ENCODE measurements around the gene RAB27A. TPM values are rescaled to one million over a fixed set of nuclear protein-coding genes. Genes with fewer than 3 reads are reported as not detected.
A peak's percentile ranks its signal among the peaks of the same experiment; 100 is the strongest.
"Not testable (repeated sequence)": the region's sequence is repeated elsewhere in the genome, so short reads cannot be mapped to it uniquely, and the experiment has no call there.

The RAB27A gene
- total RNA-seq, 1 experiment from 2014 or later: 28.9 TPM

DNA sequence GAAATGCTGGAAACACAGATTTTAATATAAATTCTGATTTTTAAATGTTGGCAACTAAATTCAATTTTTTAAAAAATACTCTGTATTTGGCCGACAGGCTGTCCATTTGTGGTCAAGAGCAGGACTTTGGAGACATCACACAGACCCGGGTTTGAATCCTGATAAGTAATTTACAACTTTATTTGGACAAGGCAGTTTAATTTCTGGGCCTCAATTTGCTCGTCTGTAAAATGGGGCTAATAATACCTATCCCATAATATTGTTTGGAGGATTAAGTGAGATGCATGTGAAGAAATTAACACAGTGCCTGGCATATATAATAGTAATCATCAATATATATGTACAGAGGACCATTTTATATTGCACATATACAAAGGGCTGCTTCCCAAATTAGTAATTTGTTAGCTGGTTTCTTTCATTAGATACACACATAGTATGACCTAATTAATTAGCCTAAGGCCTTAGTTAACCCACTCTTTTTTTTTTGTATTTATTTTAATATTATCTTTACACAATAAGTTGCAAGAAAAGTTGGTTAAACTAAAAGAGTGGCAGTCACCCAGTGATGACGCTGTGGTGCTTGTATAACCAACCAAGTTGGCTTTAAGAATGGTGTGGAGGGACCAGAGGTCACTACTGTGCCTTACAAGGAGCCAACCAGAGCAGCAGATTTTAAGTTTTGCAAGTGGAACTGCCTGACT is 30.1 kb upstream of the RAB27A start:
- BruUV-seq (replicated peaks): TSS peak; percentile 72

DNA sequence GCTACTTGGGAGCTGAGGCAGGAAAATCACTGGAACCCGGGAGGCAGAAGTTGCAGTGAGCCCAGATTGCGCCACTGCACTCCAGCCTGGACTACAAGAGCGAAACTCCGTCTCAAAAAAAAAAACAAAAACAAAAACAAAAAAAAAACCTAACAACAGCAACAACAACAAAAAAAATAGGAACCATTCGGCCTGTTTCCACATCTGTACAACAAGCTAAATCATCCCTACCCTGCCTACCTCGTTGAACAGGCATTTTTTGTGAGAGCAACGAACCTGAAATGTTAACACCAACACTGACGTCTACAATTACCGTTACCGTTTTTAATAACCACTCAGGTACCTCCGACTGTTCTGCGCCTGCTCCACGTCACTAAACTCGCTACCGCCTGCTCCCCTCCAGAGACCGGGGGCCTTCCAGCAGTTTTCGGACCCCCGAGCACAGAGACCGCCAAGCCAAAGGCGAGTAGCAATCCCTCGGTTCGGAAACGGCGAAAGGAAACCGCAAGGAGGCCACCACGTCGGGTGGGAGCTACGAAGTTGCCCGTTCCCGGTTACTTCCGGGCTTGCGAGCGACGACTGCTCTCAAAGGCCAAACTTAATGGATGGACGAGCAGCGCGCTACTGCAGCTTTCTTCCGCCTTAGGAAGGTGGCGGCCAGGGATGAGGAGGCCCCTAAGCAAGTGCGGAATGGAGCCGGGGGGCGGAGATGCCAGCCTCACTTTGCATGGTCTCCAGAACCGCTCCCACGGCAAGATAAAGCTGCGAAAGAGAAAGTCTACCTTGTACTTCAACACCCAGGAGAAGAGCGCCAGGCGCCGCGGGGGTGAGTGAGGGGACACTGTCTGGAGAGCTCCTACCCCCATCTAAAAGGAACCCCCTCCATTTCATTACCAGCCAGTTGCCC is 29.2 kb upstream of the RAB27A start, which contains the start of the genes PIGB and PIGBOS1:
Gene PIGB (plus strand): TSS at position 635 of the 907 bp plus-strand sequence. CDS start 29 bp downstream, at position 664.
Gene PIGBOS1 (minus strand): TSS at position 536 of the 907 bp plus-strand sequence. CDS start 1,331 bp downstream, outside the sequence.
- peak within 1 kb of the TSS; percentile 99 for H3K27ac Mint-ChIP-seq (ENCODE audit: unreplicated experiment)
- H3K27me3 Mint-ChIP-seq (ENCODE audit: unreplicated experiment): no peaks in the 10 kb centered on the region
- peaks cover 32% of the 10 kb centered on the region for H3K36me3 Mint-ChIP-seq (ENCODE audit: insufficient read depth, unreplicated experiment)
- CTCF ChIA-PET: interaction anchor here (0.7 to 2.3 kb wide), 11 partner anchors 9 to 141 kb away, joined by 3 to 14 read pairs (median 5); partner anchors contain the start of genes CCPG1, PIERCE2 and RSL24D1
- intact Hi-C loops (cut with micrococcal nuclease; ENCODE audit: unreplicated experiment): loop anchor here (1.0 to 2.0 kb wide), 2 partner anchors 88 to 116 kb away; no protein-coding TSS in a partner anchor
- H3K9me3 Mint-ChIP-seq (ENCODE audit: low read depth, unreplicated experiment): no peaks in the 10 kb centered on the region
- peaks cover 17% of the 10 kb centered on the region for H3K4me1 Mint-ChIP-seq (ENCODE audit: low read depth, unreplicated experiment)
- TF ChIP-seq, protein P1, sequence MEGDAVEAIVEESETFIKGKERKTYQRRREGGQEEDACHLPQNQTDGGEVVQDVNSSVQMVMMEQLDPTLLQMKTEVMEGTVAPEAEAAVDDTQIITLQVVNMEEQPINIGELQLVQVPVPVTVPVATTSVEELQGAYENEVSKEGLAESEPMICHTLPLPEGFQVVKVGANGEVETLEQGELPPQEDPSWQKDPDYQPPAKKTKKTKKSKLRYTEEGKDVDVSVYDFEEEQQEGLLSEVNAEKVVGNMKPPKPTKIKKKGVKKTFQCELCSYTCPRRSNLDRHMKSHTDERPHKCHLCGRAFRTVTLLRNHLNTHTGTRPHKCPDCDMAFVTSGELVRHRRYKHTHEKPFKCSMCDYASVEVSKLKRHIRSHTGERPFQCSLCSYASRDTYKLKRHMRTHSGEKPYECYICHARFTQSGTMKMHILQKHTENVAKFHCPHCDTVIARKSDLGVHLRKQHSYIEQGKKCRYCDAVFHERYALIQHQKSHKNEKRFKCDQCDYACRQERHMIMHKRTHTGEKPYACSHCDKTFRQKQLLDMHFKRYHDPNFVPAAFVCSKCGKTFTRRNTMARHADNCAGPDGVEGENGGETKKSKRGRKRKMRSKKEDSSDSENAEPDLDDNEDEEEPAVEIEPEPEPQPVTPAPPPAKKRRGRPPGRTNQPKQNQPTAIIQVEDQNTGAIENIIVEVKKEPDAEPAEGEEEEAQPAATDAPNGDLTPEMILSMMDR (IDR thresholded peaks at IDR 0.05; ENCODE audit: unreplicated experiment): no peak
- BruUV-seq (replicated peaks): TSS peak; percentile 52
- peak within 1 kb of the TSS; percentile 98 for H3K4me3 Mint-ChIP-seq (ENCODE audit: low read depth, unreplicated experiment)
- DNase-seq: peak; percentile 85

More for the DNA sequence above, 30.1 kb upstream of the RAB27A start:
- H3K36me3 Mint-ChIP-seq (ENCODE audit: insufficient read depth, unreplicated experiment): peaks cover 25% of the 10 kb centered on the region
- peak overlapping the region; percentile 99 for H3K27ac Mint-ChIP-seq (ENCODE audit: unreplicated experiment)
- H3K4me3 Mint-ChIP-seq (ENCODE audit: low read depth, unreplicated experiment): peak overlapping the region; percentile 98
- peaks cover 17% of the 10 kb centered on the region for H3K4me1 Mint-ChIP-seq (ENCODE audit: low read depth, unreplicated experiment)
- intact Hi-C loops (cut with micrococcal nuclease; ENCODE audit: unreplicated experiment): loop anchor here (2.0 kb wide), 1 partner anchor 115 kb away; no protein-coding TSS in a partner anchor
- H3K27me3 Mint-ChIP-seq (ENCODE audit: unreplicated experiment): no peaks in the 10 kb centered on the region
- H3K9me3 Mint-ChIP-seq (ENCODE audit: low read depth, unreplicated experiment): no peaks in the 10 kb centered on the region
- DNase-seq: no peak
- TF ChIP-seq, protein P1 (IDR thresholded peaks at IDR 0.05; ENCODE audit: unreplicated experiment): no peak
- CTCF ChIA-PET: interaction anchor here (0.9 to 2.3 kb wide), 6 partner anchors 8 to 140 kb away, joined by 3 to 14 read pairs (median 4); partner anchors contain the start of genes CCPG1 and PIERCE2

DNA sequence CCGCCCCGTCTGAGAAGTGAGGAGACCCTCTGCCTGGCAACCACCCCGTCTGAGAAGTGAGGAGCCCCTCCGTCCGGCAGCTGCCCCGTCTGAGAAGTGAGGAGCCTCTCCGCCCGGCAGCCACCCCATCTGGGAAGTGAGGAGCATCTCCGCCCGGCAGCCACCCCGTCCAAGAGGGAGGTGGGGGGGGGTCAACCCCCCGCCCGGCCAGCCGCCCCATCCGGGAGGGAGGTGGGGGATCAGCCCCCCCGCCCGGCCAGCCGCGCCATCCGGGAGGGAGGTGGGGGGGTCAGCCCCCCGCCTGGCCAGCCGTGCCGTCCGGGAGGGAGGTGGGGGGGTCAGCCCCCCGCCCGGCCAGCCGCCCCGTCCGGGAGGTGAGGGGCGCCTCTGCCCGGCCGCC is 13.2 kb upstream of the RAB27A start:
- CTCF ChIA-PET; intact Hi-C loops (cut with micrococcal nuclease; ENCODE audit: unreplicated experiment); H3K27me3 Mint-ChIP-seq (ENCODE audit: unreplicated experiment); H3K4me3 Mint-ChIP-seq (ENCODE audit: low read depth, unreplicated experiment); H3K9me3 Mint-ChIP-seq (ENCODE audit: low read depth, unreplicated experiment); BruUV-seq (replicated peaks); H3K27ac Mint-ChIP-seq (ENCODE audit: unreplicated experiment); H3K4me1 Mint-ChIP-seq (ENCODE audit: low read depth, unreplicated experiment); H3K36me3 Mint-ChIP-seq (ENCODE audit: insufficient read depth, unreplicated experiment); DNase-seq: not testable (repeated sequence)

DNA sequence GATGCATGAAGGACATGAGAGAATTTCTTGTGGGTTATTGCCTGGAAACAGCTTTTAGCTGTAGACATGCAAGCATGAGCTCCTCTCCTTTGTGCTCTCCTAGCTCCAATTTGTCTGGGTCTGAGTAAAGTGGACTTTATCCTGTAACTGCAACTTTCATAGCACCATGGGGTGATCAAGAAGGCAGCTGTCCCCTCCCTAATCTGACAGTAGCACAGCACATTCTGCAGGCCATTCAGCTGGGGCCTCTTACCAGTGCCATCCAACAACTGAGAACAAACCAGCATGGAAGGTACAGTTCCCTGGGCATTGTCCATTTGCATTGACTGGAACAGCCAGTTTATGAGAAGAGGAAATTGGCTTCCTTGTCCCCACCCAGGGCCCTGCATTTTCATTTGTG is 7.7 kb upstream of the RAB27A start:
- no peaks in the 10 kb centered on the region for H3K4me1 Mint-ChIP-seq (ENCODE audit: low read depth, unreplicated experiment)
- H3K27me3 Mint-ChIP-seq (ENCODE audit: unreplicated experiment): no peaks in the 10 kb centered on the region
- CTCF ChIA-PET: interaction anchor here (0.6 to 0.7 kb wide), 2 partner anchors 64 to 77 kb away, joined by 4 to 5 read pairs; no protein-coding TSS in a partner anchor
- no peak overlapping the region for H3K4me3 Mint-ChIP-seq (ENCODE audit: low read depth, unreplicated experiment)
- intact Hi-C loops (cut with micrococcal nuclease; ENCODE audit: unreplicated experiment): no loop called here
- no peak overlapping the region for H3K27ac Mint-ChIP-seq (ENCODE audit: unreplicated experiment)
- no peak for DNase-seq
- BruUV-seq (replicated peaks): no TSS peak
- H3K36me3 Mint-ChIP-seq (ENCODE audit: insufficient read depth, unreplicated experiment): no peaks in the 10 kb centered on the region
- TF ChIP-seq, protein P1 (IDR thresholded peaks at IDR 0.05; ENCODE audit: unreplicated experiment): no peak
- H3K9me3 Mint-ChIP-seq (ENCODE audit: low read depth, unreplicated experiment): no peaks in the 10 kb centered on the region
